HG03520 (cell line): ENCODE data around the gene TAX1BP1.

Source experiments
- ATAC-seq: cut with Tn5 transposase; IDR thresholded peaks from one replicate; pipeline ENCODE4 v1.9.1; 2021; ENCODE audit warnings: mild to moderate bottlenecking, moderate library complexity; ENCODE audit not compliant: unreplicated experiment

TAX1BP1 gene

DNA sequence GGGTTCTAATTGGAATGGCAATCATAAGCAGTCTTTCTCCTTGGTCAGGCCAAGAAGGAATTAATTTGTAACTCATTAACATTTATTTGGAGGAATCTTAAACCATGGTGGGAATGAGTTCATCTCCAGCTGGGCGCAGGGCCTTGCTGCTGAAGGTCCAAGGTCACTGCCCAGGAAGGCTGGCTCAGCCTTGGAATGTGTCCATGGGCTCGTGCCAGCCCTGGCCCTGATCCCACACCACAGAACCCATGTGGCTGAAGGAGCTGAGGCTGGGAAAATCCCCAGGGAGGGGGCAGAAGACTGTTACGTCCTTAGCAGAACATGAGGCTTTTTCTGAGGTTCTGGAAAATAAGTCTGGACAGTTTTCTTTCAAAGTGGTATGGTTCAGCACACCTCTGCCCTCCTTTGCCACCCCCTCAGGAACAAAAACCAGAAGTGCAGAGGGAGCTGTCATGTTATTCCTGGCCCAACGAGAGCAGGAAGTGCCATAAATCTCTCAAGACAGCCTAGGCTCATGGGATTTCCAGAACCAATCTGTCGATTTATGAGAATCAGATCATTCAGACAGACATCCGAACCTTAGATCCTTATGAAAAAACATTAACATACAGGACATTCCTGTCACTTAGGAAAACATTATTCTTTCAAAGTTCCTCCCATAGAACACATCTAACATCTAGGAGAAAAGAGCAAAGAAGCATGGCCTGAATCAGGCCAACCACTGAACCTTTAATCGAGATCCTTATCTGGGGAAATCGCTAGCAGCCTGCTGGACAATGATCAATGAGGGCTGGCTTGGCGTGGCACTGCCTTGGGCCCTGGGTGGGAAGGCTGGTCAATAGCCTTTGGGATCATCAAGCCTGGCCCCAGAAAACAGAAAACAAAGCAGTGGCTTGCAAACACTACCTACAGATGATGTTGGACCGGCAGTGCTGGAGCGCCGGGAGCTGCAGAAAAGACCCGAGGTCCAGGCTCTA, 134.3 kb downstream of the TAX1BP1 start:
- ATAC-seq: no peak

DNA sequence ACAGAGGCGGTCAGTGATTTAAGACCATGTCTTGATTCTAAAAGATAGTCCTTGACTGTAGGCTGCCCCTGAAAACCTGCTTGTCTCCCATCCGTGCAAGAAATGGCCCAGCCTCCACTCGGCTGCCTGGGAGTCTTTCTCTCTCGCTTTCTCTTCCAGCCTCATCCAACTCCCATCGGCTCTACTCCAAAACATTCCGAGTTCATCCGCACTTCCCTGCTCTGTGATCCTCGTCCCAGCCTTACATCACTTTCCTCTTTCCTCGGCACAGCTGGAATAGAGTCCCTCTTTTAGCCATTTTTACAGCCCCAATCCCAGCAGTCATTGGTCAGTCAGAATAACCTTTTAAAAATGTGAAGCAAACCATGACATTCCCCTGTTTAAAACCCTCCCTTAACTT, 135.1 kb downstream of the TAX1BP1 start:
- ATAC-seq: no peak

DNA sequence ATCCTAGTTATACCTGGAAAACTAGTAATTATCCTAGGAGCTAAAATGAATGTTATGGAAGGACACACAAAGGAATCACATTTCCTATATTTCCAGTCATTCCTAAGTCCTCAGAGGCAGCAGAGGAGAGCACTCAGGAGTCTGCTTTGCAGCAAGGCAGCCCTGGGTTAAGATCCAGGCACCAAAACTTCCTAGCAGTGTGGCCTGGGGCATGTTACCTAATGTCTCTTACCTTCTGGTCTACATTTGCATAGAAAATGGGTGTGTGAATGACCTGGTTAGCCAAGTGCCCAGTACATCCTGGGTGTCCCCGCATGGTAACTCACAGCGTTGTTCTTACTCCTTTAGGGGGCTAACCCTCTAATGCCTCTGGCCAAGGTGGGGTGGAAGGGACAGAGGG, 135.9 kb downstream of the TAX1BP1 start:
- no peak for ATAC-seq

- ATAC-seq: no peak
These were observed 136.8 kb downstream of the TAX1BP1 start for GRCh38 chr7:27876756-27877155.
